Activated CD4-positive, alpha-beta T cell treated with anti-CD3 and anti-CD28 coated beads, Interleukin-2, amount 50 U/mL, for 1 hour (primary cell): ENCODE data around the gene L3MBTL2.
"Not testable (repeated sequence)": the region's sequence is repeated elsewhere in the genome, so short reads cannot be mapped to it uniquely, and the experiment has no call there.

Experiments
- DNase-seq: peaks from one replicate; pipeline ENCODE4 v3.0.0-alpha.2; 2020

Gene L3MBTL2

GRCh38 chr22:41204992-41205900 lies at the start of gene L3MBTL2:
TSS of gene L3MBTL2 (plus strand) at chr22:41205312. CDS start at chr22:41205363, 51 bp downstream.
- DNase-seq = peak; percentile 99

GRCh38 chr22:41157083-41157482 lies 48.0 kb upstream of the L3MBTL2 start:
- DNase-seq = no peak

- DNase-seq = no peak
These were observed 36.0 kb upstream of the L3MBTL2 start for GRCh38 chr22:41169157-41169556.

- DNase-seq = no peak
These were observed 33.1 kb upstream of the L3MBTL2 start for GRCh38 chr22:41171996-41172395.

GRCh38 chr22:41175546-41175945 lies 29.6 kb upstream of the L3MBTL2 start:
- DNase-seq = no peak

GRCh38 chr22:41177040-41177621 lies 28.0 kb upstream of the L3MBTL2 start:
- DNase-seq = no peak

GRCh38 chr22:41177622-41178424 lies 27.3 kb upstream of the L3MBTL2 start:
- no peak for DNase-seq

- DNase-seq = no peak
These were observed 26.6 kb upstream of the L3MBTL2 start for GRCh38 chr22:41178425-41178975.

- not testable (repeated sequence) for DNase-seq
These were observed 24.8 kb upstream of the L3MBTL2 start for GRCh38 chr22:41180362-41180761.

GRCh38 chr22:41180926-41181325 lies 24.2 kb upstream of the L3MBTL2 start:
- no peak for DNase-seq

GRCh38 chr22:41181349-41182241 lies 23.5 kb upstream of the L3MBTL2 start:
- no peak for DNase-seq

GRCh38 chr22:41184679-41185078 lies 20.4 kb upstream of the L3MBTL2 start:
- no peak for DNase-seq

GRCh38 chr22:41191467-41191866 lies 13.6 kb upstream of the L3MBTL2 start:
- DNase-seq = no peak

- no peak for DNase-seq
These were observed 11.3 kb upstream of the L3MBTL2 start for GRCh38 chr22:41193829-41194228.

GRCh38 chr22:41197038-41197972 lies 7.8 kb upstream of the L3MBTL2 start:
- DNase-seq = peak; percentile 77

GRCh38 chr22:41198027-41198580 lies 7.0 kb upstream of the L3MBTL2 start:
- DNase-seq = peak; percentile 52

- no peak for DNase-seq
These were observed 4.0 kb upstream of the L3MBTL2 start for GRCh38 chr22:41201141-41201540.

GRCh38 chr22:41203118-41203517 lies 2.0 kb upstream of the L3MBTL2 start:
- no peak for DNase-seq

- no peak for DNase-seq
These were observed 1.0 kb upstream of the L3MBTL2 start for GRCh38 chr22:41204066-41204465.

GRCh38 chr22:41206719-41207118 lies 1.6 kb downstream of the L3MBTL2 start:
- no peak for DNase-seq

- no peak for DNase-seq
These were observed 10.3 kb downstream of the L3MBTL2 start for GRCh38 chr22:41215409-41215808.
